Trophoblast cell (in vitro differentiated cells and primary cell): ENCODE measurements around the gene VASH2.

Experiments
- DNase-seq, 2 donors: peaks; one replicate each; pipeline ENCODE4 v3.0.0-alpha.2; 2016
- H2AFZ ChIP-seq: 2 replicates; pipeline ENCODE4 v1.6.1; 2013; ENCODE audit warnings: low read length, moderate library complexity, mild to moderate bottlenecking; ENCODE audit not compliant: insufficient read depth, poor library complexity
- H2AK5ac ChIP-seq: 2 replicates; pipeline ENCODE4 v1.6.1; 2013; ENCODE audit warnings: mild to moderate bottlenecking, low read length
- H2BK120ac ChIP-seq: 2 replicates; pipeline ENCODE4 v1.6.1; 2013; ENCODE audit warnings: low read length, mild to moderate bottlenecking, moderate library complexity; ENCODE audit not compliant: insufficient read depth, poor library complexity
- H2BK12ac ChIP-seq: 2 replicates; pipeline ENCODE4 v1.6.1; 2013; ENCODE audit warnings: mild to moderate bottlenecking, low read length, moderate library complexity
- H2BK5ac ChIP-seq: 2 replicates; pipeline ENCODE4 v1.6.1; 2013; ENCODE audit warnings: low read length, low read depth, moderate library complexity, mild to moderate bottlenecking; ENCODE audit not compliant: poor library complexity
- H3K14ac ChIP-seq: 2 replicates; pipeline ENCODE4 v1.6.1; 2013; ENCODE audit warnings: mild to moderate bottlenecking, low read length
- H3K18ac ChIP-seq: 2 replicates; pipeline ENCODE4 v1.6.1; 2013; ENCODE audit warnings: mild to moderate bottlenecking, low read length
- H3K23ac ChIP-seq: 2 replicates; pipeline ENCODE4 v1.6.1; 2013; ENCODE audit warnings: low read length
- H3K27ac ChIP-seq: 2 replicates; pipeline ENCODE4 v1.5.1; 2013; ENCODE audit warnings: low read depth, mild to moderate bottlenecking, inconsistent platforms, low read length, moderate library complexity
- H3K27me3 ChIP-seq: 2 replicates; pipeline ENCODE4 v1.6.1; 2013; ENCODE audit warnings: inconsistent platforms, mild to moderate bottlenecking, low read length, moderate library complexity; ENCODE audit not compliant: insufficient read depth
- H3K36me3 ChIP-seq, 2 experiments: 1 replicate in 1 of 2; 2 replicates in 1 of 2; pipeline ENCODE4 v1.6.1; 2013; ENCODE audit warnings: low read length in 2 of 2, mild to moderate bottlenecking in 2 of 2, moderate library complexity in 1 of 2; ENCODE audit not compliant: insufficient read depth in 2 of 2, control insufficient read depth in 1 of 2
- H3K4ac ChIP-seq: 2 replicates; pipeline ENCODE4 v1.6.1; 2013; ENCODE audit warnings: low read depth, mild to moderate bottlenecking, low read length, moderate library complexity
- H3K4me1 ChIP-seq, 2 experiments: 1 replicate in 1 of 2; 2 replicates in 1 of 2; pipeline ENCODE4 v1.6.1; 2013; ENCODE audit warnings: low read length in 2 of 2, mild to moderate bottlenecking in 2 of 2, moderate library complexity in 1 of 2; ENCODE audit not compliant: insufficient read depth in 2 of 2, control insufficient read depth in 1 of 2
- H3K4me2 ChIP-seq: 2 replicates; pipeline ENCODE4 v1.6.1; 2013; ENCODE audit warnings: inconsistent platforms, mild to moderate bottlenecking, low read length, moderate library complexity
- H3K4me3 ChIP-seq: 2 replicates; pipeline ENCODE4 v1.5.1; 2013; ENCODE audit warnings: mild to moderate bottlenecking, low read depth, low read length, inconsistent platforms
- H3K79me1 ChIP-seq: one replicate; pipeline ENCODE4 v1.6.1; 2013; ENCODE audit warnings: low read length
- H3K79me2 ChIP-seq: 2 replicates; pipeline ENCODE4 v1.6.1; 2013; ENCODE audit warnings: low read length, mild to moderate bottlenecking; ENCODE audit not compliant: control insufficient read depth, insufficient read depth, poor library complexity
- H3K9ac ChIP-seq: 2 replicates; pipeline ENCODE4 v1.6.1; 2013; ENCODE audit warnings: mild to moderate bottlenecking, low read length
- H3K9me3 ChIP-seq: 2 replicates; pipeline ENCODE4 v1.6.1; 2013; ENCODE audit warnings: low read depth, mild to moderate bottlenecking, control low read depth, inconsistent platforms, low read length; ENCODE audit not compliant: insufficient read depth
- H4K12ac ChIP-seq: 2 replicates; pipeline ENCODE4 v1.6.1; 2013; ENCODE audit warnings: low read depth, mild to moderate bottlenecking, low read length, moderate library complexity
- H4K8ac ChIP-seq: 2 replicates; pipeline ENCODE4 v1.6.1; 2013; ENCODE audit warnings: low read depth, mild to moderate bottlenecking, low read length, moderate library complexity
- H4K91ac ChIP-seq: one replicate; pipeline ENCODE4 v1.6.1; 2013; ENCODE audit warnings: low read depth, mild to moderate bottlenecking, low read length, moderate library complexity
- WGBS: extraction: QIAGEN DNeasy Blood & Tissue Kit; methylation state at CpG from one replicate; pipeline ENCODE4 v1.1.7; 2013; ENCODE audit warnings: missing lambda C conversion rate; ENCODE audit not compliant: insufficient read length, insufficient coverage; ENCODE audit errors: extremely low coverage; 5-methylcytosine and 5-hydroxymethylcytosine counted together

Gene VASH2

DNA sequence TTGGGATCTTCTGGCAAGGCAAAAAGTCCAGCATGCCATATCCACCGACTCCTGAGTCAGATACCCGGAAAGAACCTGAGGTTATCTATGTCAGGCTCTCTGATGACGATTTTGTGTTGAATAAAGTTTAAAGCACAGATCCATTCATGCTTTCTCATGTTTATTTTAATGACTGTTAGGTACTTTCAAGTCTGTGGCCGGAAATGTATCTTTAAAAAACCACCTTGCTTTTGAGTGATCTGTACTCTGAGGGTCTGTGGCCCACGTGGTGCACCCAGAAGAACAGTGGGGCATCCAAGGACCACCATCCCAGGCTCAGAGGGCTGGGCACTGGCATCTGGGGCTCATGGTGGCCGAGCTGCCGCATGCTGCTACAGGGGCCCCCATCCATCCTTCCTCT is 30.1 kb upstream of the VASH2 start:
- no CpG with 5 or more reads among the region's 7 CpGs for WGBS
- H3K14ac ChIP-seq, result no peak overlapping the region
- no peaks in the 10 kb centered on the region for H3K79me2 ChIP-seq
- H2AFZ ChIP-seq, result no peak overlapping the region
- no peak overlapping the region for H2BK5ac ChIP-seq
- H3K4me2 ChIP-seq, result no peak overlapping the region
- no peak overlapping the region for H4K8ac ChIP-seq
- H3K18ac ChIP-seq, result no peak overlapping the region
- H2BK120ac ChIP-seq, result no peak overlapping the region
- no peak overlapping the region for H3K9ac ChIP-seq
- H3K27me3 ChIP-seq, result no peaks in the 10 kb centered on the region
- peaks cover 7 to 9% of the 10 kb centered on the region in 2 experiments for H3K4me1 ChIP-seq
- no peak overlapping the region for H3K4ac ChIP-seq
- H2BK12ac ChIP-seq, result no peak overlapping the region
- H4K91ac ChIP-seq, result no peak overlapping the region
- H2AK5ac ChIP-seq, result no peak overlapping the region
- DNase-seq, result no peak
- no peak overlapping the region for H4K12ac ChIP-seq
- H3K36me3 ChIP-seq, result no peaks in the 10 kb centered on the region
- H3K23ac ChIP-seq, result no peak overlapping the region
- peaks cover 2% of the 10 kb centered on the region for H3K9me3 ChIP-seq
- no peak overlapping the region for H3K27ac ChIP-seq
- H3K4me3 ChIP-seq, result no peak overlapping the region
- no peaks in the 10 kb centered on the region for H3K79me1 ChIP-seq

GRCh38 chr1:212920896-212921295 is 29.4 kb upstream of the VASH2 start:
- Histone ChIP-seq H3K4me3 (no peak overlapping the region), H3K23ac (no peak overlapping the region), H3K9ac (no peak overlapping the region), H3K4me1 (peaks cover 7 to 9% of the 10 kb centered on the region in 2 experiments), H3K18ac (no peak overlapping the region), H3K9me3 (peaks cover 2% of the 10 kb centered on the region), H3K27ac (no peak overlapping the region), H2BK5ac (no peak overlapping the region), H2BK120ac (no peak overlapping the region), H3K79me1 (no peaks in the 10 kb centered on the region), H4K91ac (no peak overlapping the region), H2AK5ac (no peak overlapping the region), H2BK12ac (no peak overlapping the region), H2AFZ (no peak overlapping the region), H3K27me3 (no peaks in the 10 kb centered on the region), H3K14ac (no peak overlapping the region), H3K4me2 (no peak overlapping the region), H3K79me2 (no peaks in the 10 kb centered on the region), H4K8ac (no peak overlapping the region), H3K4ac (no peak overlapping the region), H3K36me3 (no peaks in the 10 kb centered on the region), H4K12ac (no peak overlapping the region)
- no peak for DNase-seq
- no CpG with 5 or more reads among the region's 6 CpGs for WGBS

GRCh38 chr1:212922016-212922415 is 28.3 kb upstream of the VASH2 start:
- H2BK5ac ChIP-seq, result no peak overlapping the region
- no peak overlapping the region for H4K8ac ChIP-seq
- no peak overlapping the region for H3K27ac ChIP-seq
- H3K36me3 ChIP-seq, result no peaks in the 10 kb centered on the region
- H3K4ac ChIP-seq, result no peak overlapping the region
- no peak overlapping the region for H3K9ac ChIP-seq
- H2AFZ ChIP-seq, result no peak overlapping the region
- no peaks in the 10 kb centered on the region for H3K27me3 ChIP-seq
- no peak overlapping the region for H3K4me2 ChIP-seq
- H3K79me2 ChIP-seq, result no peaks in the 10 kb centered on the region
- no peak overlapping the region for H4K91ac ChIP-seq
- no peak overlapping the region for H2AK5ac ChIP-seq
- no peaks in the 10 kb centered on the region for H3K79me1 ChIP-seq
- WGBS, result no CpG with 5 or more reads among the region's 5 CpGs
- H3K23ac ChIP-seq, result no peak overlapping the region
- H3K9me3 ChIP-seq, result peaks cover 2% of the 10 kb centered on the region
- no peak overlapping the region for H3K18ac ChIP-seq
- no peak for DNase-seq
- no peak overlapping the region for H3K4me3 ChIP-seq
- no peak overlapping the region for H3K14ac ChIP-seq
- H2BK120ac ChIP-seq, result no peak overlapping the region
- H2BK12ac ChIP-seq, result no peak overlapping the region
- H3K4me1 ChIP-seq, result peaks cover under 1% of the 10 kb centered on the region in 2 experiments
- no peak overlapping the region for H4K12ac ChIP-seq

- Histone ChIP-seq H3K79me2 (no peaks in the 10 kb centered on the region), H3K9me3 (no peaks in the 10 kb centered on the region), H4K91ac (no peak overlapping the region), H3K79me1 (no peaks in the 10 kb centered on the region), H3K4ac (no peak overlapping the region), H4K8ac (no peak overlapping the region), H3K27ac (no peak overlapping the region), H3K4me1 (peaks cover 5 to 10% of the 10 kb centered on the region in 2 experiments), H2BK5ac (no peak overlapping the region), H2BK120ac (no peak overlapping the region), H3K27me3 (no peaks in the 10 kb centered on the region), H3K4me3 (no peak overlapping the region), H4K12ac (no peak overlapping the region), H3K9ac (no peak overlapping the region), H3K4me2 (no peak overlapping the region), H3K18ac (no peak overlapping the region), H3K36me3 (no peaks in the 10 kb centered on the region), H2AFZ (no peak overlapping the region), H3K14ac (no peak overlapping the region), H3K23ac (no peak overlapping the region), H2BK12ac (no peak overlapping the region), H2AK5ac (no peak overlapping the region)
- no peak for DNase-seq
- no CpG with 5 or more reads among the region's 6 CpGs for WGBS
These were observed 24.0 kb upstream of the VASH2 start for GRCh38 chr1:212926372-212926771.
